ENCODE results near the gene CLIC5. TPM values are rescaled to one million over a fixed set of nuclear protein-coding genes. Genes with fewer than 3 reads are reported as not detected.

CLIC5 gene
- 134 TPM for total RNA-seq
- long read RNA-seq, full-length matches to known transcripts, result 17 of 103 reads
- long read RNA-seq, partial matches to known transcripts, result 8 of 103 reads
- long read RNA-seq, other reads (novel, unspliced or antisense), result 78 of 103 reads

- H3K27ac ChIP-seq, result peak within 1 kb of the TSS; percentile 90
- H3K27me3 ChIP-seq (ENCODE audit: low read depth), result peaks cover 10% of the 10 kb centered on the region
- intact Hi-C loops (cut with DNase I), result no loop called here
- TF ChIP-seq CTCF (IDR thresholded peaks at IDR 0.05), result no peak
- no peaks in the 10 kb centered on the region for H3K36me3 ChIP-seq
- peak within 1 kb of the TSS; percentile 76 for H3K4me3 ChIP-seq
- peak; percentile 61 for DNase-seq
- no peaks in the 10 kb centered on the region for H3K9me3 ChIP-seq
- H3K4me1 ChIP-seq, result peaks cover 27% of the 10 kb centered on the region
- ATAC-seq, result peak; percentile 77 to 82
Measured at GRCh38 chr6:46015119-46015968, at the start of gene CLIC5. Gene CLIC5 (minus strand): TSS chr6:46015860. CDS start chr6:46015542, 318 bp downstream.

GRCh38 chr6:46062991-46063390, 47.3 kb upstream of the CLIC5 start:
- ATAC-seq, result no peak
- H3K27ac ChIP-seq, result peak overlapping the region; percentile 48
- TF ChIP-seq CTCF (IDR thresholded peaks at IDR 0.05), result no peak
- no peak for DNase-seq
- H3K36me3 ChIP-seq, result no peaks in the 10 kb centered on the region
- H3K9me3 ChIP-seq, result no peaks in the 10 kb centered on the region
- intact Hi-C loops (cut with DNase I), result no loop called here
- H3K4me1 ChIP-seq, result peaks cover 21% of the 10 kb centered on the region
- H3K27me3 ChIP-seq (ENCODE audit: low read depth), result no peaks in the 10 kb centered on the region
- no peak overlapping the region for H3K4me3 ChIP-seq

- H3K4me1 ChIP-seq, result peaks cover 21% of the 10 kb centered on the region
- intact Hi-C loops (cut with DNase I), result no loop called here
- DNase-seq, result peak; percentile 68
- peak; percentile 95 to 96 for ATAC-seq
- no peak overlapping the region for H3K4me3 ChIP-seq
- no peaks in the 10 kb centered on the region for H3K9me3 ChIP-seq
- peak overlapping the region; percentile 48 for H3K27ac ChIP-seq
- no peak for TF ChIP-seq CTCF (IDR thresholded peaks at IDR 0.05)
- no peaks in the 10 kb centered on the region for H3K27me3 ChIP-seq (ENCODE audit: low read depth)
- no peaks in the 10 kb centered on the region for H3K36me3 ChIP-seq
Measured at GRCh38 chr6:46062312-46062711, 46.7 kb upstream of the CLIC5 start.

GRCh38 chr6:46061497-46061896, 45.8 kb upstream of the CLIC5 start:
- no peak for TF ChIP-seq CTCF (IDR thresholded peaks at IDR 0.05)
- Histone ChIP-seq H3K27me3 (ENCODE audit: low read depth) (no peaks in the 10 kb centered on the region), H3K4me3 (no peak overlapping the region), H3K9me3 (no peaks in the 10 kb centered on the region), H3K4me1 (peaks cover 21% of the 10 kb centered on the region), H3K27ac (peak overlapping the region; percentile 48), H3K36me3 (no peaks in the 10 kb centered on the region)
- intact Hi-C loops (cut with DNase I), result no loop called here
- ATAC-seq, result no peak
- no peak for DNase-seq

- no peaks in the 10 kb centered on the region for H3K36me3 ChIP-seq
- DNase-seq, result no peak
Measured at GRCh38 chr6:46059608-46060007, 43.9 kb upstream of the CLIC5 start.

More at GRCh38 chr6:46059608-46060007, 43.9 kb upstream of the CLIC5 start:
- Histone ChIP-seq H3K27ac (no peak overlapping the region), H3K4me1 (peaks cover 23% of the 10 kb centered on the region), H3K27me3 (ENCODE audit: low read depth) (no peaks in the 10 kb centered on the region), H3K4me3 (no peak overlapping the region), H3K9me3 (no peaks in the 10 kb centered on the region)
- intact Hi-C loops (cut with DNase I), result no loop called here
- no peak for TF ChIP-seq CTCF (IDR thresholded peaks at IDR 0.05)
- peak; percentile 60 to 68 for ATAC-seq
